Subcutaneous abdominal adipose tissue (tissue), 5 donors: ENCODE measurements around the gene STK39.

Experiments
- H3K27ac ChIP-seq: one replicate; pipeline ENCODE4 v1.7.0; 2013; ENCODE audit warnings: low read depth, mild to moderate bottlenecking, inconsistent platforms, low read length, moderate library complexity
- H3K27me3 ChIP-seq, 5 donors: one replicate each; pipeline ENCODE4 v1.7.0; 2013; ENCODE audit warnings: low read length in 5 of 5, inconsistent platforms in 1 of 5; ENCODE audit not compliant: control insufficient read depth in 5 of 5, insufficient read depth in 4 of 5
- H3K36me3 ChIP-seq, 5 donors: one replicate each; pipeline ENCODE4 v1.7.0; 2013; ENCODE audit warnings: low read length in 5 of 5; ENCODE audit not compliant: control insufficient read depth in 5 of 5, insufficient read depth in 5 of 5
- H3K4me1 ChIP-seq, 5 donors: one replicate each; pipeline ENCODE4 v1.7.0; 2013; ENCODE audit warnings: low read length in 5 of 5, mild to moderate bottlenecking in 3 of 5, moderate library complexity in 1 of 5; ENCODE audit not compliant: control insufficient read depth in 5 of 5, insufficient read depth in 5 of 5
- H3K4me3 ChIP-seq, 5 donors: one replicate each; pipeline ENCODE4 v1.7.0; 2013; ENCODE audit warnings: low read length in 5 of 5, low read depth in 1 of 5
- H3K9ac ChIP-seq, 5 donors: one replicate each; pipeline ENCODE4 v1.7.0; 2013; ENCODE audit warnings: low read length in 5 of 5, mild to moderate bottlenecking in 4 of 5, moderate library complexity in 3 of 5
- H3K9me3 ChIP-seq, 5 donors: one replicate each; pipeline ENCODE4 v1.7.0; 2013; ENCODE audit warnings: low read length in 5 of 5; ENCODE audit not compliant: control insufficient read depth in 5 of 5
- donor health status: healthy.
- donor health status: healthy.
- donor health status: healthy.
- donor health status: healthy.
- donor health status: healthy.

Gene STK39

DNA sequence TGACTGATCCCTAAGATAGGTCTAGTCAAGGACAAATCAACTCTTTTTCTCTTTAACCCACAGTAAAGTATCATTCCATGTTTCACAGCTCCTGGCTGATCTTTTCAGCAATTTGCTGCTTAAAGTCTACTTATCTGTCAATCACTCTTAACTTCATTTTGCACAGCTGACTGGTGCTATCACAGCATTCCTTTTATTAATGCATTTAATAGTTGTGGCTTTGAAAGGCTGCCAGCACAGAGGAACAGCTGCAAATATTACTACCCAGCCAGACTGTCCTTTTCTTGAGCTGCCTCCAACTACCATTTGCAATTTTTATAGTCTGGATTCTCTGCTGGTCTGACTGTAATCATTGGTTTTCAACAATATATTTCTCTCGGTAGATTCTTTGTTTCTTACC is 303.5 kb downstream of the STK39 start:
- H3K27me3 ChIP-seq: no peaks in the 10 kb centered on the region
- H3K4me3 ChIP-seq: no peak overlapping the region
- H3K36me3 ChIP-seq: no peaks in the 10 kb centered on the region
- H3K27ac ChIP-seq: no peak overlapping the region
- H3K9ac ChIP-seq: no peak overlapping the region
- peaks cover 0 to 8% (median 4%) of the 10 kb centered on the region in 5 donors for H3K4me1 ChIP-seq
- peaks cover 0 to 3% (median 0%) of the 10 kb centered on the region in 5 donors for H3K9me3 ChIP-seq

DNA sequence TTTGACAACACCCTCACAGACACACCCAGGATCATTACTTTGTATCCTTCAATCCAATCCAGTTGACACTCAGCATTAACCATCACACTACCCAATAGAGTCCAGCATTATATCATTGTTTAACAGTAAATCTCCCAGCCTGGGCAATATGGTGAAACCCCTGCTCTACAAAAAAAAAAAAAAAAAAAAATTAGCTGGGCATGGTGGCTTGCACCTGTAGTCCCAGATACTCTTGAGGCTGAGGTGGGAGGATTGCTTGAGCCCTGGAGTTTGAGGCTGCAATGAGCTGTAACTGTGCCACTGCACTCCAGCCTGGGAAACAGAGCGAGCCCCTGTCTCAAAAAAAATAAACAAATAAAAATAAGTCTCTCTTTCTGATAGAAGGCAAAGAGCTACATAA is 304.0 kb downstream of the STK39 start:
- peaks cover 0 to 8% (median 4%) of the 10 kb centered on the region in 5 donors for H3K4me1 ChIP-seq
- no peak overlapping the region for H3K27ac ChIP-seq
- peaks cover 0 to 3% (median 0%) of the 10 kb centered on the region in 5 donors for H3K9me3 ChIP-seq
- H3K27me3 ChIP-seq: no peaks in the 10 kb centered on the region
- H3K9ac ChIP-seq: no peak overlapping the region
- H3K4me3 ChIP-seq: no peak overlapping the region
- no peaks in the 10 kb centered on the region for H3K36me3 ChIP-seq

DNA sequence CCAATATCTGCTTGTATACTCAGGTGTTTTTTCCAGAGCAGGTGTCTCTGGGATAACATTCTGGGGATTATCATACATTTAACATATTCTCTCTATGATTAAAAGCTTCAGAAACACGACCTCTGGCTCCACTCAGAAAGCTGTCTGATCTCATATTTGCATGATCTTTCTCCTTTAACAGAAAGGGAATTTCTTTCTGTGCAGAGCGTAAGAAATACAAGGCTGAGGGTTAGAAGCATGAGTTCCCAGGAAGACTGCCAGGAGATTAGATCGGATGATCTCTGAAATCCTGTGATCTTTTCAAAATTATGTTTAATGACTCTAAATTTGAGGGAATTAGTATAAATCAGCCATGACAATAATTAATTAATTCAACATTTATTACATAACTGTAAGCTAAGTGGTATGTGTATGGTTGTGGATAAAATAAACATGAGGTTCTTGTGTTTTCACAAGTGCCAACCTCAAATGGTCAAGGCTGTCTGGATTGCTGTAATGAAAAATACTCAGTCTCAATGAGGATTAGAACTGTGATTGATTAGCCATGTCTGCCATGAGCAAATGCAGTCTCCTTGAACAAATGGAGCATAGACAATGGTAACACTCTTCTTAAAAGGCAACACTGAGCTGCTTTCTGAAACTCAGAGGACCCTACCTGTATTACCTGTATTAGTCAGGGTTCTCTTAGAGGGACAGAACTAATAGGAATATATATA is 304.9 kb downstream of the STK39 start:
- Histone ChIP-seq H3K4me3 (no peak overlapping the region), H3K9me3 (no peaks in the 10 kb centered on the region), H3K27me3 (no peaks in the 10 kb centered on the region), H3K4me1 (peaks cover 0 to 8% (median 4%) of the 10 kb centered on the region in 5 donors), H3K27ac (no peak overlapping the region), H3K9ac (no peak overlapping the region), H3K36me3 (no peaks in the 10 kb centered on the region)

DNA sequence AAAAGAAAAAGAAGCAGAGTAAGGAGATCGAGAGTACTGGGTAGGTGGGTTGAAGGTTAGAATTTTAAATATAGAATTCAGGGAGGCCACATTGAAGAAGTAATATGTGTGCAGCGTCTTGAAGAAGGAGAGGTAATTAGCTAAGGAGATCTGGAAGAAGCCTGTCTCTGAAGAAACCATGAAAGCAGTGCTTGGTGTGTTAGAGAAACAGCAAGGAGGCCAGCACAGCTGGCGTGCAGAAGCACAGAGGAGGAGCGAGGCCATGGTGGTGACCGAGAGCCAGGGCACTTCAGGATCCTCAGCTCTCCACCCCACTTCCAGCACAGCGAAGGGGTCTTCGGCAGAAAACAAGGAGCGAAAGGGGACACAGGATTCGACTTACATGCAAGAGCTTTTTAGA is 305.8 kb downstream of the STK39 start:
- no peaks in the 10 kb centered on the region for H3K27me3 ChIP-seq
- H3K4me3 ChIP-seq: no peak overlapping the region
- no peaks in the 10 kb centered on the region for H3K9me3 ChIP-seq
- peaks cover 0 to 8% (median 4%) of the 10 kb centered on the region in 5 donors for H3K4me1 ChIP-seq
- H3K9ac ChIP-seq: no peak overlapping the region
- H3K27ac ChIP-seq: no peak overlapping the region
- no peaks in the 10 kb centered on the region for H3K36me3 ChIP-seq

DNA sequence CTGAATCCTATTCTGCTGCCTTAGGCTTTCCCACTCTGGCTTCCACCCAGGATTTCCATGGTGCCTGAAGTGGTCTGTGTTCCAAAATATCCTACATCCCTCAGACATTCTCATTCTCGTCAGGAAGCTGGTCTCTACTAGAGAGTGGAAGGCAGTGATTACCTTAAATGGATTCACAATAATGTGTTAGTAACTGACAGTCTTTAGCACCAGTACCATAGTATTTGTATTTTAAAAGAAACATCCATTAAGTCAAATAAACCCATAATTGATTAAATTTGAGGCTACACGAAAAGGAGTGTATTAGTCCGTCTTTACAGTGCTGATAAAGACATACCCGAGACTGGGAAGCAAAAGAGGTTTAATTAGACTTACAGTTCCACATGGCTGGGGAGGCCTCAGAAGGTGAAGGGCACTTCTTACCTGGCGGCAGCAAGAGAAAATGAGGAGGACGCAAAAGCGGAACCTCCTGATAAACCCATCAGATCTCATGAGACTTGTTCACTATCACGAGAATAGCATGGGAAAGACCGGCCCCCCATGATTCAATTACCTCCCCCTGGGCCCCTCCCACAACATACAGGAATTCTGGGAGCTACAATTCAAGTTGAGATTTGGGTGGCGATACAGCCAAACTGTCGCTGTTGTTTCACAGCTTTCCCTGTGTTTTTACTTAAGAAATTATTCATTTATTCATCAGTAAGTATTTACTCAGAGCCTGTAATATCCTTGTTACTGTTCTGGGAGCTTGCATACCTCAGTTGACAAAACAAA is 306.5 kb downstream of the STK39 start:
- Histone ChIP-seq H3K36me3 (no peaks in the 10 kb centered on the region), H3K9me3 (no peaks in the 10 kb centered on the region), H3K27me3 (no peaks in the 10 kb centered on the region), H3K9ac (no peak overlapping the region), H3K4me3 (no peak overlapping the region), H3K27ac (no peak overlapping the region), H3K4me1 (peaks cover 0 to 8% (median 4%) of the 10 kb centered on the region in 5 donors)

DNA sequence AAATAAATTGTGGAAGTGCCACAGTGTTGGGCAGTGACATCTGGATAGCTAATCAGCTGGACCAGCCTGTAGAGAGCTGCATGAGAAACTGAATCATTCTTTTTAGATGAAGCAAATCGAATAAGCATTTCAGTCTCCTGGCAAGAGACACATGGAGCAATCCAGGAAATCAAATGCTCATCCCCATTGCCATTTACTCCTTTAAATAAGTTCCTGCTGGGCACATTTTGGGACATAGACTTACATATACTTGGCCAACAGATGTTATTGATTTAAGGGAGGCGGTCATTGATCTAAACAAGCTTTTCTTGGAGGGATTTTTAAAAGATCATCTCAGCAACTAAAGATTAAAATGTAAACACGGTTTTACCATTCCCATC is 307.1 kb downstream of the STK39 start:
- no peak overlapping the region for H3K9ac ChIP-seq
- H3K27me3 ChIP-seq: no peaks in the 10 kb centered on the region
- H3K4me1 ChIP-seq: peaks cover 0 to 4% (median 3%) of the 10 kb centered on the region in 5 donors
- no peaks in the 10 kb centered on the region for H3K9me3 ChIP-seq
- H3K4me3 ChIP-seq: no peak overlapping the region
- no peaks in the 10 kb centered on the region for H3K36me3 ChIP-seq
- H3K27ac ChIP-seq: no peak overlapping the region

DNA sequence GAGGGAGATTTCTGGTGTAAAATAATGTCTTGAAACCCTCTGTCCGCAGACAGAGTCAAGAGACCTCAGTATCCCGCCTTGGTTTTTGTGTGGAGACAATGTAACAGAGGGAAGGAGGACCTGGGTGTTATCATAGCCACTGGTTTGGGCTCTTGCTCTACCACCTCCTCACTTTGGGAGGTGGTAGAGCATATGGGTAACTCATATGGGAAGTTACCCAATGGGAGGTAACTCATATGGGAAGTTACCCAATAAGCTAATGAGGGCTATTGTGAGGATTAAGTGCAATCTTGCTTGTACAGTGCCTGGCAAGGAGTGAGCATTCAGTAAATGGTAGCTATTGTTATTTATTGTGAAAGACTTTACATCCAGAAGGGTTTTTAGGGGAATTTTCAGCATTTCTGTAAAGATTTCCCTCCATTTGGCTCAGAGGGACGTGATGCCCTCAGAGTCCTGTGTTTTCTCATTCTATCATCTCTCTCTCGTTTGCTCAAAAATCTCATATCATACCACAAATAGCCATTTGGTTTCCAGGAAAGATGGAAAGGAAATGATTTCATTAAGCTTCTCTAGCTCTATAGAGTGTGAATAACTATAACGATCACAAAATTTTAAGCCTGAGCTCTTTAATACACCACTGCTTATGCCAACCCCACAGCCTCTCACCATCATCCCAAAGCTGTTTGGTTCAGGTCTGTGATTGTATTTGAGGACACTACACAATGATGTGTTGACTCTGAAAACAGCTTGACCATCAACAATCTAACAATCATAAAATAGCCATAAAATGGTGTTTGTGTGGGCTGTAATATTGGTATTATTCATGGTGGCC is 307.7 kb downstream of the STK39 start:
- no peak overlapping the region for H3K9ac ChIP-seq
- H3K9me3 ChIP-seq: no peaks in the 10 kb centered on the region
- no peak overlapping the region for H3K27ac ChIP-seq
- no peaks in the 10 kb centered on the region for H3K27me3 ChIP-seq
- no peak overlapping the region for H3K4me3 ChIP-seq
- H3K36me3 ChIP-seq: no peaks in the 10 kb centered on the region
- no peaks in the 10 kb centered on the region for H3K4me1 ChIP-seq

DNA sequence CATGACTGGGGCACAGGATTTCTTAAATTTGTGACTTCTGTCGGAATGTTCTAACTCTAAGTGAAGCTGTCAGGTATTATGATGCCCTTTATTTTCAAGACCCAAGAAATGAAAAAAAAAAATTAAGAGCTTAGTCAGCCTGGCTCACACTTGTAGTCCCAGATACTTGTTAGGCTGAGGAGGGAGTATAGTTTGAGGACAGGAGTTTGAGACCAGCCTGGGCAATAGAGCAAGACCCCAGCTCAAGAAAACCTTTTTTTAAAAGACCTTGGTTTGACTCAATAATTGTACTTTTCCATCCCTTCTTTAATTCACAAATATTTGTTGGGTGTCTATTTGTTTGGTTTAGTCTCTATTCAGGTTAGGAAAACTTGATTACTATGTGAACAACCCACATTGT is 310.0 kb downstream of the STK39 start:
- no peaks in the 10 kb centered on the region for H3K27me3 ChIP-seq
- H3K9me3 ChIP-seq: no peaks in the 10 kb centered on the region
- H3K36me3 ChIP-seq: no peaks in the 10 kb centered on the region
- no peaks in the 10 kb centered on the region for H3K4me1 ChIP-seq
- H3K9ac ChIP-seq: no peak overlapping the region
- no peak overlapping the region for H3K27ac ChIP-seq
- no peak overlapping the region for H3K4me3 ChIP-seq

DNA sequence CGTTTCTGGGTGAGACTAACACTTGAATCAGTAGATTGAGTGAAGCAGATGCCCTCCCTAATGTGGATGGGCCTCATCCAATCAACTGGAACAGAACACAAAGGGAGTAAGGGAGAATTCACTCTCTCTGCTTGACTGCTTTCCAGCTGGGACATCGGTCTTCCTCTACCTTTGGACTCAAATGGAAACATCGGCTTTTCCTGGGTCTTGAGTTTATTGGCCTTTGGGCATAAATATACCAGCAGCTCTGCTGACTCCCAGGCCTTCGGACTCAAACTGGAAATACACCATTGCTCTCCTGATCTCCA is 311.6 kb downstream of the STK39 start:
- no peaks in the 10 kb centered on the region for H3K36me3 ChIP-seq

More for the DNA sequence above, 311.6 kb downstream of the STK39 start:
- Histone ChIP-seq H3K27me3 (no peaks in the 10 kb centered on the region), H3K9ac (no peak overlapping the region), H3K4me3 (no peak overlapping the region), H3K9me3 (no peaks in the 10 kb centered on the region), H3K27ac (no peak overlapping the region), H3K4me1 (no peaks in the 10 kb centered on the region)
